GM12878 (cell line): ENCODE data around the gene C6orf89. TPM values are rescaled to one million over a fixed set of nuclear protein-coding genes. Genes with fewer than 3 reads are reported as not detected.

Source experiments
- ATAC-seq: fragments of 200-7000 bp; cut with Tn5 transposase; 3 replicates; pipeline ENCODE4 v1.9.1; 2020; ENCODE audit warnings: mild to moderate bottlenecking, moderate library complexity
- BruUV-seq: library from RNA; stranded (reverse); fragments of 400-500 nt; replicated peaks from 2 replicates; lab custom pipeline; 2021; lab: Mats Ljungman, UMichigan
- CTCF ChIA-PET: fragments of 300-600 bp; sonication (Branson Sonifier 250); formaldehyde crosslinking; extraction: SDS; loops from one replicate; lab custom pipeline; 2021; ENCODE audit warnings: inconsistent platforms; lab: Yijun Ruan, JAX
- POLR2A ChIA-PET: fragments of 350-600 bp; formaldehyde crosslinking; extraction: SDS; loops from one replicate; lab custom pipeline; 2021; ENCODE audit warnings: inconsistent platforms; lab: Charles Lee
- RAD21 ChIA-PET: fragments of 300-600 bp; sonication (Branson Sonifier 250); formaldehyde crosslinking; loops from one replicate; lab custom pipeline; 2023; ENCODE audit warnings: antibody characterized with exemption; ENCODE audit not compliant: unreplicated experiment; lab: Charles Lee
- SMC1A ChIA-PET: fragments of 300-600 bp; sonication (Branson Sonifier 250); formaldehyde crosslinking; loops from one replicate; lab custom pipeline; 2023; ENCODE audit not compliant: unreplicated experiment, uncharacterized antibody; lab: Charles Lee
- DNase-seq: peaks from one replicate; pipeline ENCODE4 v3.0.0-alpha.2; 2011; ENCODE audit warnings: low read depth, low spot score
- FAIRE-seq: peaks from 3 replicates; lab custom pipeline; 2011; peaks lifted over from hg19 to GRCh38; lab: Jason Lieb, UNC
- H2AFZ ChIP-seq: 2 replicates; pipeline ENCODE4 v1.6.0; 2011; ENCODE audit warnings: low read depth, low read length, control low read depth; ENCODE audit not compliant: control insufficient read depth
- H3K27ac ChIP-seq: 2 replicates; pipeline ENCODE4 v1.5.1; 2011; ENCODE audit warnings: control low read depth; ENCODE audit not compliant: control insufficient read depth, insufficient read depth
- H3K27me3 ChIP-seq, 2 experiments: replicated peaks in 1 of 2; 2 replicates each; pipeline versions ENCODE4 v1.6.0 to v1.6.1; 2011; ENCODE audit warnings: low read length in 1 of 2; ENCODE audit not compliant: control insufficient read depth in 2 of 2, insufficient read depth in 2 of 2
- H3K36me3 ChIP-seq, 2 experiments: 2 replicates each; pipeline ENCODE4 v1.5.1; 2011; ENCODE audit warnings: low read length in 1 of 2; ENCODE audit not compliant: control insufficient read depth in 2 of 2, insufficient read depth in 2 of 2
- H3K4me1 ChIP-seq: 2 replicates; pipeline ENCODE4 v1.6.1; 2011; ENCODE audit warnings: mild to moderate bottlenecking, low read length, moderate library complexity, mixed read lengths; ENCODE audit not compliant: control insufficient read depth, insufficient read depth
- H3K4me2 ChIP-seq: 2 replicates; pipeline ENCODE4 v1.6.0; 2011; ENCODE audit warnings: control low read depth; ENCODE audit not compliant: control insufficient read depth, insufficient read depth
- H3K4me3 ChIP-seq: fragments of 200-600 bp; sonication (generic); 2 replicates; pipeline ENCODE4 v1.5.1; 2016
- H3K79me2 ChIP-seq: 2 replicates; pipeline ENCODE4 v1.6.0; 2011; ENCODE audit warnings: low read length; ENCODE audit not compliant: control insufficient read depth, insufficient read depth
- H3K9ac ChIP-seq: 2 replicates; pipeline ENCODE4 v1.8.0; 2011; ENCODE audit warnings: low read length, control low read depth, mixed read lengths; ENCODE audit not compliant: control insufficient read depth, insufficient read depth
- H3K9me3 ChIP-seq: replicated peaks from 3 replicates; pipeline ENCODE4 v1.5.1; 2011; ENCODE audit warnings: mild to moderate bottlenecking, low read length; ENCODE audit not compliant: control insufficient read depth, insufficient read depth
- H4K20me1 ChIP-seq: 2 replicates; pipeline ENCODE4 v1.6.0; 2011; ENCODE audit not compliant: control insufficient read depth, insufficient read depth
- BACH1 ChIP-seq: fragments of 450-650 bp; IDR thresholded peaks from 2 replicates; pipeline ENCODE4 v1.6.1; 2017; ENCODE audit warnings: mild to moderate bottlenecking, borderline replicate concordance
- CBFB ChIP-seq: IDR thresholded peaks from 2 replicates; pipeline ENCODE4 v1.6.1; 2016; ENCODE audit warnings: antibody characterized with exemption, low read depth
- CTCF ChIP-seq, 3 experiments: IDR thresholded peaks in 2 of 3; conservative IDR thresholded peaks in 1 of 3; 2 replicates each; pipeline ENCODE4 v1.5.1; 2011; ENCODE audit warnings: low read depth in 3 of 3, low read length in 3 of 3, mild to moderate bottlenecking in 3 of 3, control low read depth in 2 of 3, moderate library complexity in 2 of 3, inconsistent platforms in 1 of 3, mixed read lengths in 1 of 3; ENCODE audit not compliant: control insufficient read depth in 2 of 3, insufficient read depth in 1 of 3; ENCODE audit errors: extremely low read depth in 1 of 3
- GATAD2B ChIP-seq: fragments of 450-650 bp; conservative IDR thresholded peaks from 2 replicates; pipeline ENCODE4 v1.6.1; 2017; ENCODE audit warnings: low read depth, mild to moderate bottlenecking, moderate library complexity
- KDM1A ChIP-seq: fragments of 200-600 bp; sonication (generic); IDR thresholded peaks from 2 replicates; pipeline ENCODE4 v1.6.1; 2016; ENCODE audit warnings: borderline replicate concordance
- RAD21 ChIP-seq: IDR thresholded peaks from 2 replicates; pipeline ENCODE4 v1.6.1; 2011; ENCODE audit warnings: mild to moderate bottlenecking, low read depth, low read length, moderate library complexity; ENCODE audit not compliant: insufficient read depth
- STAT3 ChIP-seq: IDR thresholded peaks from 2 replicates; pipeline ENCODE4 v1.6.1; 2011; ENCODE audit warnings: low read depth, low read length, improper control_type of control experiment
- WGBS: methylation state at CpG from one replicate; pipeline ENCODE4 v1.1.6; 2016; ENCODE audit warnings: low lambda C conversion rate; ENCODE audit not compliant: insufficient replicate concordance, insufficient coverage; ENCODE audit errors: missing lambda C conversion rate; 5-methylcytosine and 5-hydroxymethylcytosine counted together
- in situ Hi-C: fragments of 300-500 bp; cut with MboI; formaldehyde crosslinking; loops from 9 replicates; pipeline ENCODE4 v1.14.3; 2018; ENCODE audit warnings: mixed read lengths
- intact Hi-C: fragments of 100-400 bp; cut with micrococcal nuclease; formaldehyde crosslinking; loops from one replicate; pipeline ENCODE4 v1.14.2; 2022; ENCODE audit not compliant: unreplicated experiment
- polyA plus RNA-seq, 11 experiments: library from polyadenylated mRNA; depleted of rRNA in 4 of 11; unstranded in 6 of 11; stranded (reverse) in 5 of 11; fragments of >200 nt; fragmentation: Nextera tagmentation in 4 of 11; fragmentation: Illumina TruSeq in 1 of 11; extraction: Ambion mirVana in 4 of 11; extraction: Trizol in 1 of 11; gene quantifications; 1 replicate in 1 of 11; 2 replicates in 10 of 11; pipeline versions ENCODE4 v1.2.1 to v1.2.3, GENCODE V29; 2011 to 2016; ENCODE audit warnings: inconsistent platforms in 2 of 11, missing spikeins in 2 of 11, low read depth in 1 of 11
- total RNA-seq, 4 experiments: library from RNA; depleted of rRNA in 3 of 4; stranded (reverse); fragments of >200 nt in 3 of 4; fragmentation: Illumina TruSeq in 1 of 4; extraction: Trizol in 1 of 4; gene quantifications; 2 replicates each; pipeline versions ENCODE4 v1.2.1 to v1.2.3, GENCODE V29; 2013 to 2021

C6orf89 gene
- total and polyA plus RNA-seq, 10 of the 15 experiments (the other 5 are each of a cell fraction or from before 2014, with no cell fraction given): 10.8 to 42.7 (median 28.6) TPM

- TF ChIP-seq KDM1A (no peak), STAT3 (no peak)
These were observed 8.5 kb downstream of the C6orf89 start (continued) for GRCh38 chr6:36893976-36894932.

- WGBS: 74% methylated on average over 6 of the region's 6 CpGs
- in situ Hi-C loops (no loop called here), intact Hi-C loops (no loop called here)
- 0 out of 2 replicates have a peak, but pooled peaks have one; percentile 11 for TF ChIP-seq RAD21
- TF ChIP-seq CTCF (IDR thresholded peaks at IDR 0.05 in 2 of 3, conservative IDR thresholded peaks at IDR 0.05 in 1 of 3; ENCODE audit: control insufficient read depth in 2 of 3, extremely low read depth in 1 of 3, insufficient read depth in 1 of 3, low read depth in 3 of 3, low read length in 3 of 3): peak in 1 of 3 experiments; percentile 17; a peak in 2 of 6 replicates
- no peak for TF ChIP-seq CBFB
- no peak for TF ChIP-seq GATAD2B
- no peak for TF ChIP-seq BACH1
- 0 out of 3 replicates have a peak, but pooled peaks have one; percentile 42 for ATAC-seq
- H3K4me1 ChIP-seq: no peaks in the 10 kb centered on the region
- peaks cover 3 to 12% of the 10 kb centered on the region in 2 experiments; a peak in 3 of 4 replicates for H3K36me3 ChIP-seq
- ChIA-PET CTCF (interaction anchor here (2.2 kb wide), 1 partner anchor 12 kb away, joined by 6 read pairs; the partner anchor contains the start of gene C6orf89), SMC1A (interaction anchor here (1.2 kb wide), 1 partner anchor 120 kb away, joined by 3 read pairs; no protein-coding TSS in a partner anchor), POLR2A (interaction anchor here (0.6 kb wide), 1 partner anchor 189 kb away, joined by 3 read pairs; no protein-coding TSS in a partner anchor), RAD21 (interaction anchor here (0.7 kb wide), 1 partner anchor 113 kb away, joined by 3 read pairs; no protein-coding TSS in a partner anchor)
- H3K9me3 ChIP-seq: no peaks in the 10 kb centered on the region
- no peak overlapping the region for H3K4me3 ChIP-seq
- no peak overlapping the region for H3K9ac ChIP-seq
- no peak overlapping the region for H3K27ac ChIP-seq
- H3K4me2 ChIP-seq: no peak overlapping the region
- no peaks in the 10 kb centered on the region for H3K27me3 ChIP-seq
- no peaks in the 10 kb centered on the region for H3K79me2 ChIP-seq
- no TSS peak for BruUV-seq
- no peaks in the 10 kb centered on the region for H4K20me1 ChIP-seq
- no peak for DNase-seq
- FAIRE-seq: no peak
- H2AFZ ChIP-seq: no peak overlapping the region
These were observed 11.9 kb downstream of the C6orf89 start for GRCh38 chr6:36897609-36898008.
